HCT116 (cell line): ENCODE data around the gene TMEM119. TPM values are rescaled to one million over a fixed set of nuclear protein-coding genes. Genes with fewer than 3 reads are reported as not detected.

Experiments used
- ATAC-seq: fragments of 200-7000 bp; cut with Tn5 transposase; 2 replicates; pipeline ENCODE4 v1.9.1; 2020; ENCODE audit warnings: mild to moderate bottlenecking, moderate library complexity
- BruUV-seq: library from RNA; stranded (reverse); fragments of 400-500 nt; replicated peaks from 2 replicates; lab custom pipeline; 2021; lab: Mats Ljungman, UMichigan
- CTCF ChIA-PET: fragments of 300-600 bp; sonication (Branson Sonifier 250); formaldehyde crosslinking; loops from one replicate; lab custom pipeline; 2021; ENCODE audit warnings: antibody characterized with exemption; lab: Charles Lee
- POLR2A ChIA-PET: fragments of 300-600, 350-600 bp; sonication (Branson Sonifier 250); formaldehyde crosslinking; loops from one replicate; lab custom pipeline; 2021; ENCODE audit warnings: antibody characterized with exemption; lab: Charles Lee
- RAD21 ChIA-PET, 2 experiments: fragments of 300-600 bp; sonication (Branson Sonifier 250); formaldehyde crosslinking; loops; one replicate each; lab custom pipeline; 2023; ENCODE audit warnings: low total read pairs in 2 of 2; ENCODE audit not compliant: uncharacterized antibody in 2 of 2, unreplicated experiment in 2 of 2, low non-redundant PET in 1 of 2; lab: Charles Lee
- DNase-seq: peaks from one replicate; pipeline ENCODE4 v3.0.0-alpha.2; 2010; ENCODE audit warnings: low read depth, low spot score
- H2AFZ ChIP-seq: fragments of 200-600 bp; shearing (Covaris generic), sonication (generic); 2 replicates; pipeline ENCODE4 v1.6.1; 2017; ENCODE audit warnings: low read depth, mixed run types, mixed read lengths, antibody characterized with exemption, low read length; ENCODE audit not compliant: poor library complexity, severe bottlenecking
- H3K27ac ChIP-seq: 2 replicates; pipeline ENCODE4 v1.5.1; 2012; ENCODE audit warnings: low read depth, low read length
- H3K27me3 ChIP-seq: fragments of 200-600 bp; sonication (generic); 2 replicates; pipeline ENCODE4 v1.6.1; 2016; ENCODE audit warnings: mixed run types, low read length, mixed read lengths; ENCODE audit not compliant: insufficient read depth
- H3K36me3 ChIP-seq, 2 experiments: fragments of 200-500 bp in 1 of 2; fragments of 200-600 bp in 1 of 2; sonication (Bioruptor generic) in 1 of 2; sonication (generic) in 1 of 2; 2 replicates each; pipeline versions ENCODE4 v1.5.1 to v1.6.1; 2014 to 2016; ENCODE audit warnings: low read length in 2 of 2, inconsistent platforms in 1 of 2, mixed read lengths in 1 of 2, mixed run types in 1 of 2; ENCODE audit not compliant: insufficient read depth in 2 of 2, control insufficient read depth in 1 of 2
- H3K4me1 ChIP-seq, 2 experiments: fragments of 200-600 bp in 1 of 2; sonication (generic) in 1 of 2; 2 replicates each; pipeline versions ENCODE4 v1.5.1 to v1.6.1; 2012 to 2017; ENCODE audit warnings: low read length in 2 of 2, inconsistent platforms in 1 of 2, mild to moderate bottlenecking in 1 of 2, mixed read lengths in 1 of 2, mixed run types in 1 of 2, moderate library complexity in 1 of 2; ENCODE audit not compliant: insufficient read depth in 2 of 2, control insufficient read depth in 1 of 2
- H3K4me2 ChIP-seq: fragments of 200-600 bp; sonication (generic); 2 replicates; pipeline ENCODE4 v1.6.1; 2017; ENCODE audit warnings: mixed run types, low read length, mixed read lengths
- H3K4me3 ChIP-seq, 2 experiments: fragments of 200-600 bp in 1 of 2; sonication (generic) in 1 of 2; replicated peaks in 1 of 2; 2 replicates each; pipeline ENCODE4 v1.5.1; 2011 to 2016; ENCODE audit warnings: low read length in 2 of 2, control low read depth in 1 of 2, low read depth in 1 of 2, mild to moderate bottlenecking in 1 of 2, mixed read lengths in 1 of 2, mixed run types in 1 of 2
- H3K79me2 ChIP-seq: fragments of 200-600 bp; sonication (generic); 2 replicates; pipeline ENCODE4 v1.6.1; 2017; ENCODE audit warnings: mild to moderate bottlenecking, mixed run types, low read length, moderate library complexity, mixed read lengths; ENCODE audit not compliant: insufficient read depth
- H3K9ac ChIP-seq: fragments of 200-600 bp; sonication (generic); 2 replicates; pipeline ENCODE4 v1.6.1; 2016; ENCODE audit warnings: low read length, mixed read lengths
- H3K9me2 ChIP-seq: fragments of 200-600 bp; sonication (generic), shearing (Covaris generic); 2 replicates; pipeline ENCODE4 v1.6.1; 2017; ENCODE audit warnings: mixed run types, mild to moderate bottlenecking, moderate library complexity; ENCODE audit not compliant: insufficient read depth
- H3K9me3 ChIP-seq, 2 experiments: fragments of 200-500 bp in 1 of 2; fragments of 200-600 bp in 1 of 2; sonication (Bioruptor generic) in 1 of 2; sonication (generic) in 1 of 2; 2 replicates each; pipeline ENCODE4 v1.6.1; 2014 to 2017; ENCODE audit warnings: low read length in 2 of 2, mixed read lengths in 2 of 2, inconsistent platforms in 1 of 2, low read depth in 1 of 2, mild to moderate bottlenecking in 1 of 2, mixed run types in 1 of 2, moderate library complexity in 1 of 2; ENCODE audit not compliant: control insufficient read depth in 1 of 2, insufficient read depth in 1 of 2
- H4K20me1 ChIP-seq: fragments of 200-600 bp; sonication (generic), shearing (Covaris generic); 2 replicates; pipeline ENCODE4 v1.6.1; 2017; ENCODE audit warnings: mixed run types, mild to moderate bottlenecking, moderate library complexity; ENCODE audit not compliant: insufficient read depth
- CBX3 ChIP-seq: IDR thresholded peaks from 2 replicates; pipeline ENCODE4 v1.6.1; 2012; ENCODE audit warnings: low read depth
- CEBPB ChIP-seq: IDR thresholded peaks from 2 replicates; pipeline ENCODE4 v1.6.1; 2012; ENCODE audit warnings: low read depth
- EZH2 ChIP-seq: fragments of 200-600 bp; sonication (generic); IDR thresholded peaks from 2 replicates; pipeline ENCODE4 v1.6.1; 2017; ENCODE audit warnings: antibody characterized with exemption, mixed run types
- EZH2phosphoT487 ChIP-seq: fragments of 200-600 bp; IDR thresholded peaks from 2 replicates; pipeline ENCODE4 v1.6.1; 2018; ENCODE audit warnings: antibody characterized with exemption, borderline replicate concordance
- FOSL1 ChIP-seq: IDR thresholded peaks from 2 replicates; pipeline ENCODE4 v1.6.1; 2012; ENCODE audit warnings: low read depth
- JUND ChIP-seq: IDR thresholded peaks from 2 replicates; pipeline ENCODE4 v1.6.1; 2012
- POLR2A ChIP-seq: IDR thresholded peaks from 2 replicates; pipeline ENCODE4 v1.7.0; 2011; ENCODE audit warnings: borderline replicate concordance; ENCODE audit not compliant: insufficient read depth, insufficient read length; ENCODE audit errors: extremely low read depth
- POLR2AphosphoS5 ChIP-seq: IDR thresholded peaks from 2 replicates; pipeline ENCODE4 v1.6.1; 2011; ENCODE audit warnings: mild to moderate bottlenecking, low read depth, low read length, moderate library complexity
- RAD21 ChIP-seq: IDR thresholded peaks from 2 replicates; pipeline ENCODE4 v1.6.1; 2012; ENCODE audit warnings: low read depth, mild to moderate bottlenecking
- SP1 ChIP-seq: IDR thresholded peaks from 2 replicates; pipeline ENCODE4 v1.6.1; 2012; ENCODE audit warnings: low read depth
- ZNF274 ChIP-seq: fragments of 200-500 bp; sonication (Bioruptor generic); IDR thresholded peaks from 2 replicates; pipeline ENCODE4 v1.6.1; 2014; ENCODE audit warnings: mild to moderate bottlenecking, low read depth, low read length, inconsistent platforms
- intact Hi-C: fragments of 100-400 bp; cut with micrococcal nuclease; formaldehyde crosslinking; loops from 2 replicates; pipeline ENCODE4 v1.10.0; 2022
- total RNA-seq: library from RNA; stranded (reverse); gene quantifications from one replicate; pipeline ENCODE4 v1.2.1, GENCODE V29; 2021; ENCODE audit not compliant: unreplicated experiment
- TF ChIP-seq, protein P1 (sequence below): IDR thresholded peaks from 2 replicates; pipeline ENCODE4 v1.6.1; 2011; ENCODE audit warnings: mild to moderate bottlenecking, low read length, moderate library complexity; ENCODE audit not compliant: insufficient replicate concordance; ENCODE audit errors: extremely low read depth
- TF ChIP-seq, protein P2 (sequence below): IDR thresholded peaks from 2 replicates; pipeline ENCODE4 v1.6.1; 2012
- TF ChIP-seq, protein P3 (sequence below), 3 experiments: fragments of 200-600 bp in 1 of 3; sonication (generic) in 1 of 3; IDR thresholded peaks in 2 of 3; conservative IDR thresholded peaks in 1 of 3; 2 replicates each; pipeline ENCODE4 v1.5.1; 2012 to 2017; ENCODE audit warnings: low read depth in 2 of 3, low read length in 2 of 3, antibody characterized with exemption in 1 of 3, borderline replicate concordance in 1 of 3, control low read depth in 1 of 3, mild to moderate bottlenecking in 1 of 3, mixed read lengths in 1 of 3, mixed run types in 1 of 3, moderate library complexity in 1 of 3; ENCODE audit not compliant: insufficient read depth in 1 of 3

Gene TMEM119
- total RNA-seq, 1 experiment from 2014 or later, result not detected

DNA sequence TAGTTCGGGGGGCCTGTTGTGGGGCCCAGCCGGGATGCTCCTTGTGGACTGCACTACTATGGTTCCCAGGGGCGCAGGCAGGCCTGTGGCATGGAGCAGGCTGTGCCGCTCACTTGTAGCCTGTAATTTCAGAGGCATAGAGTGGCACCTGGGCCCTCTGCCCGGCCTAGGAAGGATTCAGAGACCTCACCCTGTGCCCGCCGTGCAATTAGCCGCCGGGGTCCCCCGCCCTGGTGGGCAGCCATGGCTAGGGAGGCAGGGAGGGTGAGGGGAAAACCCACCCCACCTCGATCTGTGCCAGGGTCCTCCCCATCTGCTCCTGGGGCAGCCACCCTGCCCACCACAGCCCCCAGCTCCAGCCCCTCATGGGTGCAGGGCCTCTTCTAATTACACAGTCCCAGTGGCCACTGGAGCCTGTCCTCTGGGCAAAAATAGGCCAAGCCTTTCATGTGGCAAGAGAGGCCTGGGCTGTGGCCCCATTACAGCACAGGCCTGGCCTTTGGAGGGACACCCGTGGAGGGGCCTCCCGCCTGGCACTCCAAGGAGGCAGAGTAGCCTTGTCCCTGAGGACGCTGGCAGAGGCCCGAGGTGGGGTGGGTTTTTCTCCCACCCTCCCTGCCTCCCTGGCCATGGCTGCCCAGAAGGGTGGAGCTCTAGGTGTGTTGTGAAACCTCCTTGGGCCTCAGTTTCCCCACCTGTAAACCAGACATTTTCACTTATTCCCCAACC lies 5.3 kb upstream of the TMEM119 start:
- TF ChIP-seq, protein P1, sequence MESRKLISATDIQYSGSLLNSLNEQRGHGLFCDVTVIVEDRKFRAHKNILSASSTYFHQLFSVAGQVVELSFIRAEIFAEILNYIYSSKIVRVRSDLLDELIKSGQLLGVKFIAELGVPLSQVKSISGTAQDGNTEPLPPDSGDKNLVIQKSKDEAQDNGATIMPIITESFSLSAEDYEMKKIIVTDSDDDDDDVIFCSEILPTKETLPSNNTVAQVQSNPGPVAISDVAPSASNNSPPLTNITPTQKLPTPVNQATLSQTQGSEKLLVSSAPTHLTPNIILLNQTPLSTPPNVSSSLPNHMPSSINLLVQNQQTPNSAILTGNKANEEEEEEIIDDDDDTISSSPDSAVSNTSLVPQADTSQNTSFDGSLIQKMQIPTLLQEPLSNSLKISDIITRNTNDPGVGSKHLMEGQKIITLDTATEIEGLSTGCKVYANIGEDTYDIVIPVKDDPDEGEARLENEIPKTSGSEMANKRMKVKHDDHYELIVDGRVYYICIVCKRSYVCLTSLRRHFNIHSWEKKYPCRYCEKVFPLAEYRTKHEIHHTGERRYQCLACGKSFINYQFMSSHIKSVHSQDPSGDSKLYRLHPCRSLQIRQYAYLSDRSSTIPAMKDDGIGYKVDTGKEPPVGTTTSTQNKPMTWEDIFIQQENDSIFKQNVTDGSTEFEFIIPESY, result no peak
- TF ChIP-seq, protein P2, sequence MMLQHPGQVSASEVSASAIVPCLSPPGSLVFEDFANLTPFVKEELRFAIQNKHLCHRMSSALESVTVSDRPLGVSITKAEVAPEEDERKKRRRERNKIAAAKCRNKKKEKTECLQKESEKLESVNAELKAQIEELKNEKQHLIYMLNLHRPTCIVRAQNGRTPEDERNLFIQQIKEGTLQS, result no peak
- TF ChIP-seq EZH2phosphoT487, result no peak
- TF ChIP-seq CBX3, result no peak
- no peak for TF ChIP-seq JUND
- ChIA-PET RAD21 (no interaction called here), POLR2A (no interaction called here), CTCF (no interaction called here)
- H3K27ac ChIP-seq, result no peak overlapping the region
- H3K4me1 ChIP-seq, result peaks cover 0 to 7% of the 10 kb centered on the region in 2 experiments; a peak in 1 of 4 replicates
- intact Hi-C loops, result no loop called here
- no peaks in the 10 kb centered on the region for H3K79me2 ChIP-seq
- no peaks in the 10 kb centered on the region for H3K9me2 ChIP-seq
- no peak overlapping the region for H3K4me3 ChIP-seq
- H3K36me3 ChIP-seq, result no peaks in the 10 kb centered on the region
- H3K9me3 ChIP-seq, result no peaks in the 10 kb centered on the region
- no peak overlapping the region for H2AFZ ChIP-seq
- no peak overlapping the region for H3K4me2 ChIP-seq
- ATAC-seq (no peak), DNase-seq (no peak)
- H3K27me3 ChIP-seq, result no peaks in the 10 kb centered on the region
- H4K20me1 ChIP-seq, result no peaks in the 10 kb centered on the region
- BruUV-seq, result no TSS peak
- no peak overlapping the region for H3K9ac ChIP-seq

DNA sequence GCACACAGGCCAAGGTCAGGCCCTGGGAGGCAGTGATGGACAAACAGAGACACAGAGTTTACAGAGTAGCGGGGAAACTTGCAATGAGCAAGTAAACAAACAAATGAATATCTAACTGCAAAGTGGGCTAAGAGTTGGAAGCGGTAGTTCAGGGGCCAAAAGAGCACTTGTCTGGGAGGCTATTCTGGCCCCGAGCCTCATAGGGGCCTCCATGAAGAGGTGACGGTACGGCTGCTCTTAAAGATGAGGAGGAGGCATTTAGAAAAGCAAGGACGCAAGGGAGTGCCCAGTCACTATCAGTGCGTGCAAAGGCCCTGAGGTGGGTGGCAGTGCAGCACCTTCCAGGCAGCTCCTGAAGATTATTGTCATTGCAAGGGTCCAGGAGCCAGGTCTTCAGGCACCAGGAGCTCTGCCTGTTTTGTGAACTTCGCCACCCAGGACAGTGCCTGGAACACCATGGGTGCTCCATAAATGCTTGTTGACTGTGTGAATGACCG lies 4.4 kb upstream of the TMEM119 start:
- H3K9me3 ChIP-seq, result no peaks in the 10 kb centered on the region
- peaks cover 0 to 7% of the 10 kb centered on the region in 2 experiments; a peak in 2 of 4 replicates for H3K4me1 ChIP-seq
- ChIA-PET CTCF (no interaction called here), POLR2A (no interaction called here)
- ATAC-seq, result no peak
- H3K9ac ChIP-seq, result no peak overlapping the region
- no peak overlapping the region for H3K4me3 ChIP-seq
- no peaks in the 10 kb centered on the region for H3K9me2 ChIP-seq
- TF ChIP-seq EZH2, result no peak
- no peak for TF ChIP-seq RAD21
- TF ChIP-seq POLR2AphosphoS5, result no peak
- TF ChIP-seq CEBPB, result no peak
- TF ChIP-seq FOSL1, result no peak
- TF ChIP-seq SP1, result no peak
- no peak for TF ChIP-seq ZNF274
- TF ChIP-seq POLR2A, result no peak
- TF ChIP-seq, protein P3, sequence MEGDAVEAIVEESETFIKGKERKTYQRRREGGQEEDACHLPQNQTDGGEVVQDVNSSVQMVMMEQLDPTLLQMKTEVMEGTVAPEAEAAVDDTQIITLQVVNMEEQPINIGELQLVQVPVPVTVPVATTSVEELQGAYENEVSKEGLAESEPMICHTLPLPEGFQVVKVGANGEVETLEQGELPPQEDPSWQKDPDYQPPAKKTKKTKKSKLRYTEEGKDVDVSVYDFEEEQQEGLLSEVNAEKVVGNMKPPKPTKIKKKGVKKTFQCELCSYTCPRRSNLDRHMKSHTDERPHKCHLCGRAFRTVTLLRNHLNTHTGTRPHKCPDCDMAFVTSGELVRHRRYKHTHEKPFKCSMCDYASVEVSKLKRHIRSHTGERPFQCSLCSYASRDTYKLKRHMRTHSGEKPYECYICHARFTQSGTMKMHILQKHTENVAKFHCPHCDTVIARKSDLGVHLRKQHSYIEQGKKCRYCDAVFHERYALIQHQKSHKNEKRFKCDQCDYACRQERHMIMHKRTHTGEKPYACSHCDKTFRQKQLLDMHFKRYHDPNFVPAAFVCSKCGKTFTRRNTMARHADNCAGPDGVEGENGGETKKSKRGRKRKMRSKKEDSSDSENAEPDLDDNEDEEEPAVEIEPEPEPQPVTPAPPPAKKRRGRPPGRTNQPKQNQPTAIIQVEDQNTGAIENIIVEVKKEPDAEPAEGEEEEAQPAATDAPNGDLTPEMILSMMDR (IDR thresholded peaks at IDR 0.05 in 2 of 3, conservative IDR thresholded peaks at IDR 0.05 in 1 of 3; ENCODE audit: borderline replicate concordance in 1 of 3, insufficient read depth in 1 of 3, low read depth in 2 of 3, low read length in 2 of 3), result no peak
- TF ChIP-seq, all 23 proteins: peak for 0
- Histone ChIP-seq H3K27me3 (no peaks in the 10 kb centered on the region), H4K20me1 (no peaks in the 10 kb centered on the region), H3K79me2 (no peaks in the 10 kb centered on the region), H3K27ac (no peak overlapping the region), H3K36me3 (no peaks in the 10 kb centered on the region), H2AFZ (no peak overlapping the region), H3K4me2 (no peak overlapping the region)
- RAD21 ChIA-PET, result no interaction called here
- no TSS peak for BruUV-seq
- intact Hi-C loops, result no loop called here
- DNase-seq, result no peak
